Mesothelial cell of epicardium (in vitro differentiated cells): ENCODE results near the gene NR3C2. TPM values are rescaled to one million over a fixed set of nuclear protein-coding genes. Genes with fewer than 3 reads are reported as not detected.

Experiments used
- DNase-seq, 2 experiments: peaks; one replicate each; pipeline ENCODE4 v3.0.0; 2021; ENCODE audit warnings: low spot score in 2 of 2; ENCODE audit not compliant: unreplicated experiment in 2 of 2
- H3K27ac Mint-ChIP-seq: 2 replicates; pipeline ENCODE4 v1.8.0; 2021; ENCODE audit warnings: mixed read lengths
- H3K27me3 Mint-ChIP-seq: 2 replicates; pipeline ENCODE4 v1.8.0; 2021; ENCODE audit warnings: low read depth, mixed read lengths
- H3K36me3 Mint-ChIP-seq: 2 replicates; pipeline ENCODE4 v1.8.0; 2021; ENCODE audit warnings: mixed read lengths
- H3K4me1 Mint-ChIP-seq: 2 replicates; pipeline ENCODE4 v1.8.0; 2021; ENCODE audit warnings: mixed read lengths
- H3K4me3 Mint-ChIP-seq: 2 replicates; pipeline ENCODE4 v1.8.0; 2021; ENCODE audit warnings: mild to moderate bottlenecking, moderate library complexity, mixed read lengths
- H3K9me3 Mint-ChIP-seq: 2 replicates; pipeline ENCODE4 v1.8.0; 2021; ENCODE audit warnings: mixed read lengths
- total RNA-seq: library from RNA; stranded (reverse); gene quantifications from 3 replicates; pipeline ENCODE4 v1.2.1, GENCODE V29; 2021
- TF ChIP-seq, protein P1 (sequence below): fragments of 200-600 bp; sonication (generic); IDR thresholded peaks from one replicate; pipeline ENCODE4 v1.5.0; 2021; ENCODE audit warnings: antibody characterized with exemption; ENCODE audit not compliant: unreplicated experiment

The NR3C2 gene
- total RNA-seq, 1 donor from 2014 or later = 5.2 TPM

GRCh38 chr4:148434075-148434773, 8.0 kb downstream of the NR3C2 start:
- H3K27ac Mint-ChIP-seq = no peak overlapping the region
- peaks cover 63% of the 10 kb centered on the region for H3K27me3 Mint-ChIP-seq
- H3K36me3 Mint-ChIP-seq = no peaks in the 10 kb centered on the region
- no peaks in the 10 kb centered on the region for H3K9me3 Mint-ChIP-seq
- TF ChIP-seq, protein P1, sequence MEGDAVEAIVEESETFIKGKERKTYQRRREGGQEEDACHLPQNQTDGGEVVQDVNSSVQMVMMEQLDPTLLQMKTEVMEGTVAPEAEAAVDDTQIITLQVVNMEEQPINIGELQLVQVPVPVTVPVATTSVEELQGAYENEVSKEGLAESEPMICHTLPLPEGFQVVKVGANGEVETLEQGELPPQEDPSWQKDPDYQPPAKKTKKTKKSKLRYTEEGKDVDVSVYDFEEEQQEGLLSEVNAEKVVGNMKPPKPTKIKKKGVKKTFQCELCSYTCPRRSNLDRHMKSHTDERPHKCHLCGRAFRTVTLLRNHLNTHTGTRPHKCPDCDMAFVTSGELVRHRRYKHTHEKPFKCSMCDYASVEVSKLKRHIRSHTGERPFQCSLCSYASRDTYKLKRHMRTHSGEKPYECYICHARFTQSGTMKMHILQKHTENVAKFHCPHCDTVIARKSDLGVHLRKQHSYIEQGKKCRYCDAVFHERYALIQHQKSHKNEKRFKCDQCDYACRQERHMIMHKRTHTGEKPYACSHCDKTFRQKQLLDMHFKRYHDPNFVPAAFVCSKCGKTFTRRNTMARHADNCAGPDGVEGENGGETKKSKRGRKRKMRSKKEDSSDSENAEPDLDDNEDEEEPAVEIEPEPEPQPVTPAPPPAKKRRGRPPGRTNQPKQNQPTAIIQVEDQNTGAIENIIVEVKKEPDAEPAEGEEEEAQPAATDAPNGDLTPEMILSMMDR = no peak
- peaks cover 2% of the 10 kb centered on the region for H3K4me1 Mint-ChIP-seq
- H3K4me3 Mint-ChIP-seq = no peak overlapping the region
- no peak for DNase-seq

- DNase-seq = no peak
- no peak overlapping the region for H3K4me3 Mint-ChIP-seq
- H3K27me3 Mint-ChIP-seq = peaks cover 54% of the 10 kb centered on the region
- H3K4me1 Mint-ChIP-seq = peaks cover 2% of the 10 kb centered on the region
- TF ChIP-seq, protein P1 = no peak
- H3K36me3 Mint-ChIP-seq = no peaks in the 10 kb centered on the region
- H3K9me3 Mint-ChIP-seq = no peaks in the 10 kb centered on the region
- no peak overlapping the region for H3K27ac Mint-ChIP-seq
Measured at GRCh38 chr4:148431401-148431800, 10.8 kb downstream of the NR3C2 start.

GRCh38 chr4:148430854-148431253, 11.4 kb downstream of the NR3C2 start:
- no peak for DNase-seq
- H3K36me3 Mint-ChIP-seq = no peaks in the 10 kb centered on the region
- H3K4me1 Mint-ChIP-seq = peaks cover 2% of the 10 kb centered on the region
- no peak overlapping the region for H3K4me3 Mint-ChIP-seq
- no peak overlapping the region for H3K27ac Mint-ChIP-seq
- TF ChIP-seq, protein P1 = no peak
- no peaks in the 10 kb centered on the region for H3K9me3 Mint-ChIP-seq
- peaks cover 49% of the 10 kb centered on the region for H3K27me3 Mint-ChIP-seq

DNA sequence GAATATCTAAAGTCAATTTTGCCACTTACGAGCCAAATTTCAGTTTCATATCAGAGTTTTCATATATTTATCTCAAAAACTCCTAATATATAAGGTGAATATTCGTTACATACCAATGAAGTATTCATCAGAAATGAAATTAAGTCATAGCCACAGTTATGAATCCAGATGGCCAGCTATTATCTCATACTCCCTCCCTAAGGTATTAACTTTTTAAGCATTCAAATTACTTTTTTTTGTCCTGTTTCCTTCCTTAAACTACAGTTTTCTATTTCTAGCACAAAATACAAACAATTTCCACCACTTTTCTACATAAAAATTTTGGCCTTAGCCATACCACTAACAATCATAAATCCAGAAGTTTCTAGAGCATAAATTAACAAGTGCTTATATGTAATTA, 13.0 kb downstream of the NR3C2 start:
- Mint-ChIP-seq H3K27ac (no peak overlapping the region), H3K4me3 (no peak overlapping the region), H3K36me3 (no peaks in the 10 kb centered on the region), H3K27me3 (peaks cover 33% of the 10 kb centered on the region), H3K9me3 (no peaks in the 10 kb centered on the region), H3K4me1 (peaks cover under 1% of the 10 kb centered on the region)
- no peak for DNase-seq
- TF ChIP-seq, protein P1 = no peak

DNA sequence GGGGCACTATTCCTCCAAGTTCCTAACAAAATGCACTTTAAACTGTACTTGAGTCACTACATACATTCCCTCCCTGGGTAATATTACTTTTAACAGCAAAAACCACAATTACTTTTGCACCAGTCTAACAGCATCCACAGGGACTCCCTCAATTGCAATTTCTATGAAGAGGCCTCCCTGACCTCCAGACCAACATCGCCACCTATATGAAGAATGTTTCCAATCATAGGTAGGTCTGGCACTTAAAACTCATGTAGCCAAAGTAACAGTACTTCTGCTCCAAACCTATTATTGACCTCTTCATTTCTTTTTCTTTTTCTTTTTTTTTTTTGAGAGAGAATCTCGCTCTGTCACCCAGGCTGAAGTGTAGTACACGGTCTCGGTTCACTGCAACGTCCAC, 15.6 kb downstream of the NR3C2 start:
- Mint-ChIP-seq H3K4me1 (no peaks in the 10 kb centered on the region), H3K36me3 (no peaks in the 10 kb centered on the region), H3K9me3 (no peaks in the 10 kb centered on the region), H3K4me3 (no peak overlapping the region), H3K27me3 (peaks cover 28% of the 10 kb centered on the region), H3K27ac (no peak overlapping the region)
- TF ChIP-seq, protein P1 = no peak
- no peak for DNase-seq
